A673 (cell line): ENCODE data around the gene CDK7. TPM values are rescaled to one million over a fixed set of nuclear protein-coding genes. Genes with fewer than 3 reads are reported as not detected.

Experiments used
- BruUV-seq: library from RNA; stranded (reverse); fragments of 400-500 nt; replicated peaks from 2 replicates; lab custom pipeline; 2021; lab: Mats Ljungman, UMichigan
- CTCF ChIA-PET: fragments of 300-600 bp; sonication (Branson Sonifier 250); formaldehyde crosslinking; loops from one replicate; lab custom pipeline; 2022; ENCODE audit warnings: antibody characterized with exemption; lab: Charles Lee
- POLR2A ChIA-PET: fragments of 300-600 bp; sonication (Branson Sonifier 250); formaldehyde crosslinking; loops from one replicate; lab custom pipeline; 2022; ENCODE audit warnings: antibody characterized with exemption; ENCODE audit not compliant: low non-redundant PET; lab: Charles Lee
- DNase-seq: peaks from one replicate; pipeline ENCODE4 v3.0.0-alpha.2; 2015; ENCODE audit warnings: low spot score
- H3K27ac ChIP-seq: fragments of 200-600 bp; sonication (generic); 2 replicates; pipeline ENCODE4 v1.5.1; 2016; ENCODE audit warnings: mixed run types, low read depth, mild to moderate bottlenecking, mixed read lengths, antibody characterized with exemption, low read length; ENCODE audit not compliant: poor library complexity, severe bottlenecking
- H3K27me3 ChIP-seq: fragments of 200-600 bp; sonication (generic); replicated peaks from 2 replicates; pipeline ENCODE4 v1.6.1; 2017; ENCODE audit warnings: mixed run types, low read depth, mild to moderate bottlenecking, mixed read lengths, antibody characterized with exemption, low read length; ENCODE audit not compliant: insufficient read depth, poor library complexity
- H3K36me3 ChIP-seq: fragments of 200-600 bp; sonication (generic); 2 replicates; pipeline ENCODE4 v1.6.1; 2016; ENCODE audit warnings: mixed run types, mild to moderate bottlenecking, mixed read lengths, antibody characterized with exemption, low read length; ENCODE audit not compliant: insufficient read depth, poor library complexity, severe bottlenecking
- H3K4me1 ChIP-seq: fragments of 200-600 bp; sonication (generic); 2 replicates; pipeline ENCODE4 v1.6.1; 2017; ENCODE audit warnings: mixed run types, mild to moderate bottlenecking, mixed read lengths, antibody characterized with exemption, low read length; ENCODE audit not compliant: insufficient read depth, poor library complexity, severe bottlenecking
- H3K4me3 ChIP-seq: fragments of 200-600 bp; sonication (generic); 2 replicates; pipeline ENCODE4 v1.5.1; 2016; ENCODE audit warnings: low read depth, mixed run types, mild to moderate bottlenecking, mixed read lengths, low read length; ENCODE audit not compliant: poor library complexity, severe bottlenecking
- H3K9me3 ChIP-seq: fragments of 200-600 bp; sonication (generic); 2 replicates; pipeline ENCODE4 v1.6.1; 2016; ENCODE audit warnings: mixed run types, low read depth, mild to moderate bottlenecking, mixed read lengths, antibody characterized with exemption, low read length; ENCODE audit not compliant: poor library complexity, severe bottlenecking
- EZH2 ChIP-seq: fragments of 200-600 bp; sonication (generic); IDR thresholded peaks from 2 replicates; pipeline ENCODE4 v1.6.1; 2017; ENCODE audit warnings: borderline replicate concordance, low read depth, mild to moderate bottlenecking, mixed read lengths, antibody characterized with exemption, low read length; ENCODE audit not compliant: poor library complexity, severe bottlenecking
- intact Hi-C: fragments of 100-400 bp; cut with micrococcal nuclease; formaldehyde crosslinking; loops from one replicate; pipeline ENCODE4 v1.10.0; 2022; ENCODE audit not compliant: unreplicated experiment
- total RNA-seq: library from RNA; stranded (reverse); gene quantifications from 2 replicates; pipeline ENCODE4 v1.2.3, GENCODE V29; 2021
- TF ChIP-seq, protein P1 (sequence below): fragments of 300-800, 200-600 bp; sonication (generic); conservative IDR thresholded peaks from 2 replicates; pipeline ENCODE4 v1.5.1; 2017; ENCODE audit warnings: low read depth, mild to moderate bottlenecking, antibody characterized with exemption, low read length, moderate library complexity, mixed read lengths

Gene CDK7
- total RNA-seq, 1 experiment from 2014 or later, result 35.8 TPM

GRCh38 chr5:69276422-69277174, 41.9 kb downstream of the CDK7 start:
- DNase-seq, result no peak
- Histone ChIP-seq H3K27ac (no peak overlapping the region), H3K4me3 (no peak overlapping the region), H3K9me3 (no peaks in the 10 kb centered on the region), H3K36me3 (peaks cover 12% of the 10 kb centered on the region), H3K4me1 (no peaks in the 10 kb centered on the region), H3K27me3 (no peaks in the 10 kb centered on the region)
- BruUV-seq, result no TSS peak
- ChIA-PET POLR2A (no interaction called here), CTCF (no interaction called here)
- intact Hi-C loops, result no loop called here
- TF ChIP-seq EZH2, result no peak
- TF ChIP-seq, protein P1, sequence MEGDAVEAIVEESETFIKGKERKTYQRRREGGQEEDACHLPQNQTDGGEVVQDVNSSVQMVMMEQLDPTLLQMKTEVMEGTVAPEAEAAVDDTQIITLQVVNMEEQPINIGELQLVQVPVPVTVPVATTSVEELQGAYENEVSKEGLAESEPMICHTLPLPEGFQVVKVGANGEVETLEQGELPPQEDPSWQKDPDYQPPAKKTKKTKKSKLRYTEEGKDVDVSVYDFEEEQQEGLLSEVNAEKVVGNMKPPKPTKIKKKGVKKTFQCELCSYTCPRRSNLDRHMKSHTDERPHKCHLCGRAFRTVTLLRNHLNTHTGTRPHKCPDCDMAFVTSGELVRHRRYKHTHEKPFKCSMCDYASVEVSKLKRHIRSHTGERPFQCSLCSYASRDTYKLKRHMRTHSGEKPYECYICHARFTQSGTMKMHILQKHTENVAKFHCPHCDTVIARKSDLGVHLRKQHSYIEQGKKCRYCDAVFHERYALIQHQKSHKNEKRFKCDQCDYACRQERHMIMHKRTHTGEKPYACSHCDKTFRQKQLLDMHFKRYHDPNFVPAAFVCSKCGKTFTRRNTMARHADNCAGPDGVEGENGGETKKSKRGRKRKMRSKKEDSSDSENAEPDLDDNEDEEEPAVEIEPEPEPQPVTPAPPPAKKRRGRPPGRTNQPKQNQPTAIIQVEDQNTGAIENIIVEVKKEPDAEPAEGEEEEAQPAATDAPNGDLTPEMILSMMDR, result no peak

- no peak overlapping the region for H3K4me3 ChIP-seq
- POLR2A ChIA-PET, result no interaction called here
- intact Hi-C loops, result no loop called here
- no peak for DNase-seq
- TF ChIP-seq, protein P1, result no peak
- no peak for TF ChIP-seq EZH2
- no peak overlapping the region for H3K27ac ChIP-seq
- CTCF ChIA-PET, result no interaction called here
- no TSS peak for BruUV-seq
- H3K36me3 ChIP-seq, result peaks cover 12% of the 10 kb centered on the region
- no peaks in the 10 kb centered on the region for H3K27me3 ChIP-seq
- H3K9me3 ChIP-seq, result no peaks in the 10 kb centered on the region
- H3K4me1 ChIP-seq, result no peaks in the 10 kb centered on the region
Observed at GRCh38 chr5:69279517-69279916, 44.8 kb downstream of the CDK7 start.

DNA sequence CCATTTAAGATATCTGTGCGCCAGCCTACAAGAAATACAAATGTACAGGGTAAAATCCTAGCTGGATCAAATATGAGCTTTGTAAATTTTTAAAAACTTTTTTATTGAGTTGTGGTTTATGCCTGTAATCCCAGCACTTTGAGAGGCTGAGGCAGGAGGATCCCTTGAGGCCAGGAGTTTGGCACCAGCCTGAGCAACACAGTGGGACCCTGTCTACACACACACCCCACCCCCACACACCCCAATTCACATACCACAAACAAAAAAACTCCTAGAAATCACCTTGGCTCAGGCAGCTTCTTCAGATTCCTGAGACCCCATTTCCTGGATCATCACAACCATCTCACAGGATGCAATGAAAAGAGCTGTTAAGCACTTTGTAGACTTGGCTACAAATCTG, 46.4 kb downstream of the CDK7 start:
- H3K9me3 ChIP-seq, result no peaks in the 10 kb centered on the region
- DNase-seq, result no peak
- TF ChIP-seq EZH2, result no peak
- TF ChIP-seq, protein P1, result no peak
- H3K4me3 ChIP-seq, result no peak overlapping the region
- no TSS peak for BruUV-seq
- CTCF ChIA-PET, result no interaction called here
- POLR2A ChIA-PET, result no interaction called here
- intact Hi-C loops, result no loop called here
- no peaks in the 10 kb centered on the region for H3K27me3 ChIP-seq
- H3K4me1 ChIP-seq, result peaks cover 4% of the 10 kb centered on the region
- no peak overlapping the region for H3K27ac ChIP-seq
- peaks cover 12% of the 10 kb centered on the region for H3K36me3 ChIP-seq
